Brain microvascular endothelial cell (primary cell): Measurements from ENCODE around the gene SYT3.
"Not testable (repeated sequence)": the region's sequence is repeated elsewhere in the genome, so short reads cannot be mapped to it uniquely, and the experiment has no call there.

Experiments used
- DNase-seq: peaks from one replicate; pipeline ENCODE4 v3.0.0-alpha.2; 2020
- H3K27ac ChIP-seq: fragments of 250-450 bp; sonication (Bioruptor Pico); 2 replicates; pipeline ENCODE4 v1.5.1; 2020; ENCODE audit warnings: mild to moderate bottlenecking, moderate library complexity
- H3K27me3 ChIP-seq: fragments of 250-450 bp; sonication (Bioruptor Pico); replicated peaks from 2 replicates; pipeline ENCODE4 v1.5.1; 2020; ENCODE audit warnings: mild to moderate bottlenecking
- H3K36me3 ChIP-seq: fragments of 250-450 bp; sonication (Bioruptor Pico); replicated peaks from 2 replicates; pipeline ENCODE4 v1.5.1; 2020; ENCODE audit warnings: mild to moderate bottlenecking
- H3K4me3 ChIP-seq: 2 replicates; pipeline ENCODE4 v1.5.1; 2011; ENCODE audit warnings: low read depth, mild to moderate bottlenecking, control low read depth, low read length, moderate library complexity
- CTCF ChIP-seq: IDR thresholded peaks from 2 replicates; pipeline ENCODE4 v1.5.1; 2011; ENCODE audit warnings: low read depth, mild to moderate bottlenecking, moderate library complexity, low read length, control low read depth, inconsistent platforms; ENCODE audit errors: missing control alignments
- in situ Hi-C: cut with HindIII; loops from 2 replicates; pipeline ENCODE4 v1.10.0; 2017; ENCODE audit warnings: low sequenced_read_pairs, low pct_ligation_motif_present

SYT3 gene

GRCh38 chr19:50602935-50603334 is 36.7 kb downstream of the SYT3 start:
- no peak for TF ChIP-seq CTCF
- in situ Hi-C loops, result no loop called here
- no peaks in the 10 kb centered on the region for H3K27me3 ChIP-seq

GRCh38 chr19:50602496-50602895 is 37.2 kb downstream of the SYT3 start:
- in situ Hi-C loops, result no loop called here

More at GRCh38 chr19:50602935-50603334, 36.7 kb downstream of the SYT3 start:
- no peaks in the 10 kb centered on the region for H3K36me3 ChIP-seq
- H3K4me3 ChIP-seq, result no peak overlapping the region
- DNase-seq, result no peak
- H3K27ac ChIP-seq, result no peak overlapping the region

GRCh38 chr19:50602089-50602422 is 37.6 kb downstream of the SYT3 start:
- no peaks in the 10 kb centered on the region for H3K36me3 ChIP-seq
- TF ChIP-seq CTCF, result no peak
- no peak overlapping the region for H3K4me3 ChIP-seq
- in situ Hi-C loops, result no loop called here
- no peak for DNase-seq
- no peak overlapping the region for H3K27ac ChIP-seq
- no peaks in the 10 kb centered on the region for H3K27me3 ChIP-seq

More at GRCh38 chr19:50602496-50602895, 37.2 kb downstream of the SYT3 start:
- TF ChIP-seq CTCF, result no peak
- Histone ChIP-seq H3K4me3 (no peak overlapping the region), H3K27ac (no peak overlapping the region), H3K36me3 (no peaks in the 10 kb centered on the region), H3K27me3 (no peaks in the 10 kb centered on the region)
- DNase-seq, result no peak

GRCh38 chr19:50601407-50602088 is 38.1 kb downstream of the SYT3 start:
- no peak for DNase-seq
- no peaks in the 10 kb centered on the region for H3K27me3 ChIP-seq
- no peak for TF ChIP-seq CTCF
- no peak overlapping the region for H3K27ac ChIP-seq
- no peak overlapping the region for H3K4me3 ChIP-seq
- in situ Hi-C loops, result no loop called here
- no peaks in the 10 kb centered on the region for H3K36me3 ChIP-seq

GRCh38 chr19:50599427-50599826 is 40.3 kb downstream of the SYT3 start:
- Histone ChIP-seq H3K27ac (no peak overlapping the region), H3K4me3 (no peak overlapping the region), H3K27me3 (no peaks in the 10 kb centered on the region), H3K36me3 (no peaks in the 10 kb centered on the region)
- no peak for TF ChIP-seq CTCF
- in situ Hi-C loops, result no loop called here
- no peak for DNase-seq

- Histone ChIP-seq H3K36me3 (no peaks in the 10 kb centered on the region), H3K27ac (no peak overlapping the region), H3K4me3 (no peak overlapping the region), H3K27me3 (no peaks in the 10 kb centered on the region)
- DNase-seq, result no peak
- no peak for TF ChIP-seq CTCF
- in situ Hi-C loops, result no loop called here
Observed at GRCh38 chr19:50590191-50590590, 49.5 kb downstream of the SYT3 start.

- H3K27ac ChIP-seq, DNase-seq, H3K36me3 ChIP-seq, H3K4me3 ChIP-seq, H3K27me3 ChIP-seq, in situ Hi-C loops: not testable (repeated sequence)
Observed at GRCh38 chr19:50581795-50582660, 57.7 kb downstream of the SYT3 start.
